Liver (tissue), 9 donors: ENCODE measurements around the gene GATA5. TPM values are rescaled to one million over a fixed set of nuclear protein-coding genes. Genes with fewer than 3 reads are reported as not detected.

Experiments
- DNase-seq: peaks from one replicate; pipeline ENCODE4 v3.0.0-alpha.2; 2017; ENCODE audit warnings: low spot score
- H3K27ac ChIP-seq, 2 donors: one replicate each; pipeline ENCODE4 v1.7.0; 2013; ENCODE audit warnings: inconsistent platforms in 2 of 2, low read length in 2 of 2, control low read depth in 1 of 2, low read depth in 1 of 2, mild to moderate bottlenecking in 1 of 2
- H3K27me3 ChIP-seq, 4 donors: one replicate each; pipeline versions ENCODE4 v1.6.1 to v1.7.0; 2013; ENCODE audit warnings: low read length in 3 of 4, inconsistent platforms in 1 of 4, mild to moderate bottlenecking in 1 of 4, moderate library complexity in 1 of 4; ENCODE audit not compliant: control insufficient read depth in 4 of 4, insufficient read depth in 4 of 4
- H3K36me3 ChIP-seq, 4 donors: one replicate each; pipeline versions ENCODE4 v1.6.1 to v1.7.0; 2013; ENCODE audit warnings: low read length in 3 of 4, mild to moderate bottlenecking in 3 of 4, low read depth in 1 of 4, moderate library complexity in 1 of 4; ENCODE audit not compliant: control insufficient read depth in 4 of 4, insufficient read depth in 3 of 4
- H3K4me1 ChIP-seq, 4 donors: one replicate each; pipeline versions ENCODE4 v1.6.1 to v1.7.0; 2013; ENCODE audit warnings: low read length in 3 of 4, mild to moderate bottlenecking in 3 of 4, moderate library complexity in 1 of 4; ENCODE audit not compliant: control insufficient read depth in 4 of 4, insufficient read depth in 4 of 4
- H3K4me3 ChIP-seq, 3 donors: one replicate each; pipeline versions ENCODE4 v1.6.1 to v1.7.0; 2013; ENCODE audit warnings: low read length in 3 of 3, control low read depth in 1 of 3, low read depth in 1 of 3, mild to moderate bottlenecking in 1 of 3
- H3K9ac ChIP-seq, 2 donors: one replicate each; pipeline ENCODE4 v1.7.0; 2013; ENCODE audit warnings: low read length in 2 of 2, mild to moderate bottlenecking in 2 of 2, moderate library complexity in 2 of 2, control low read depth in 1 of 2, low read depth in 1 of 2
- H3K9me3 ChIP-seq, 4 donors: one replicate each; pipeline versions ENCODE4 v1.6.1 to v1.7.0; 2013; ENCODE audit warnings: low read length in 3 of 4; ENCODE audit not compliant: control insufficient read depth in 4 of 4
- FOXA1 ChIP-seq: IDR thresholded peaks from 2 replicates; pipeline ENCODE4 v1.6.1; 2016; ENCODE audit warnings: antibody characterized with exemption
- FOXA2 ChIP-seq: IDR thresholded peaks from 2 replicates; pipeline ENCODE4 v1.6.1; 2016; ENCODE audit warnings: antibody characterized with exemption
- NR2F2 ChIP-seq: IDR thresholded peaks from 2 replicates; pipeline ENCODE4 v1.6.1; 2016; ENCODE audit warnings: antibody characterized with exemption
- RAD21 ChIP-seq, 2 donors: IDR thresholded peaks; 2 replicates each; pipeline ENCODE4 v1.6.1; 2016; ENCODE audit warnings: antibody characterized with exemption in 2 of 2, mild to moderate bottlenecking in 2 of 2
- RXRA ChIP-seq, 2 donors: IDR thresholded peaks; 2 replicates each; pipeline ENCODE4 v1.6.1; 2017 to 2018; ENCODE audit warnings: antibody characterized with exemption in 2 of 2, mild to moderate bottlenecking in 1 of 2
- SP1 ChIP-seq: IDR thresholded peaks from 2 replicates; pipeline ENCODE4 v1.6.1; 2018; ENCODE audit warnings: antibody characterized with exemption, mild to moderate bottlenecking
- WGBS: extraction: QIAGEN DNeasy Blood & Tissue Kit; methylation state at CpG from one replicate; pipeline ENCODE4 v1.1.7; 2013; 5-methylcytosine and 5-hydroxymethylcytosine counted together
- polyA plus RNA-seq, 2 donors: library from polyadenylated mRNA; stranded (reverse) in 1 of 2; unstranded in 1 of 2; fragments of 200-250 nt in 1 of 2; fragments of >200 nt in 1 of 2; fragmentation: Nextera tagmentation in 1 of 2; extraction: Ambion mirVana in 1 of 2; gene quantifications; one replicate each; pipeline versions ENCODE4 v1.2.1 to v1.2.3, GENCODE V29; 2013 to 2015
- total RNA-seq, 2 donors: library from RNA; depleted of rRNA; stranded (reverse); fragments of >200 nt; gene quantifications; one replicate each; pipeline ENCODE4 v1.2.3, GENCODE V29; 2014
- TF ChIP-seq, protein P1 (sequence below): IDR thresholded peaks from 2 replicates; pipeline ENCODE4 v1.6.1; 2016; ENCODE audit warnings: antibody characterized with exemption
- TF ChIP-seq, protein P2 (sequence below): fragments of 150-350 bp; IDR thresholded peaks from 2 replicates; pipeline ENCODE4 v1.5.1; 2017; ENCODE audit warnings: improper control_type of control experiment, low read depth, low read length; ENCODE audit not compliant: missing input control
- TF ChIP-seq, protein P3 (sequence below): IDR thresholded peaks from 2 replicates; pipeline ENCODE4 v1.6.1; 2016; ENCODE audit warnings: antibody characterized with exemption, mild to moderate bottlenecking
- donor health status: healthy.
- donor health status: healthy.
- donor health status: healthy.
- donor health status: healthy.
- donor health status: healthy.

Gene GATA5
- total and polyA plus RNA-seq, 4 donors: 0.25 to 6.1 (median 0.34) TPM

DNA sequence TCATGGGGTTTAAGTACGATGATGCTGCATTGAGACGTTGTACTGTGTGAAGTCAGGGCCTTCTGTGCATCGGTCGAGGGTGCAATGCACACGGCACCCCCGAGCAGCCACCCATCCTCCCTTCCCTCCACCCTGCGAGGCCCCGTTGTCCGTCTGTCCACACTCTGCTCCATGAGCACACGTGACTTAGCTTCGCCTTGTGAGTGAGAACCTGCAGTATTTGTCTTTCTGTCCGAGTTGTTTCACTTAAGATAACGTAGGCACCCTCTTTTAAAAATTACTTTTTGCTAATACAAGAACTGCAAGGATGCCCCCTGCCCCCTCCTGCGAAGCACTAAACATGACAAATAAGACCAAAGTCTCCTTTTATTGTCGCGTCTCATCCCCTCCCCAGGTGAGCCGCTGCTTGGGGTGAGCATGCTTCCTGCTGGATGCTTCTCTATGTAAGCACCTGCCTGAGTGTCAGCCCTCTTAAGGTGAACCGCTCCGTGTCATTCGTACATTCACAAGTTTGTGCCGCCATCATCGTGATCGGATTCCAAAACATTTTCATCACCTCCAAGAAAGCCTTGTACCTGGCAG, 44.8 kb downstream of the GATA5 start:
- no peak overlapping the region for H3K9ac ChIP-seq
- no peak overlapping the region for H3K4me3 ChIP-seq
- H3K27me3 ChIP-seq: no peaks in the 10 kb centered on the region
- H3K4me1 ChIP-seq: no peaks in the 10 kb centered on the region
- H3K27ac ChIP-seq: no peak overlapping the region
- H3K36me3 ChIP-seq: no peaks in the 10 kb centered on the region
- no peaks in the 10 kb centered on the region for H3K9me3 ChIP-seq
- TF ChIP-seq SP1: no peak
- TF ChIP-seq, protein P1, sequence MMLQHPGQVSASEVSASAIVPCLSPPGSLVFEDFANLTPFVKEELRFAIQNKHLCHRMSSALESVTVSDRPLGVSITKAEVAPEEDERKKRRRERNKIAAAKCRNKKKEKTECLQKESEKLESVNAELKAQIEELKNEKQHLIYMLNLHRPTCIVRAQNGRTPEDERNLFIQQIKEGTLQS: no peak
- no peak for DNase-seq
- 35% methylated on average over 23 of the region's 23 CpGs for WGBS

DNA sequence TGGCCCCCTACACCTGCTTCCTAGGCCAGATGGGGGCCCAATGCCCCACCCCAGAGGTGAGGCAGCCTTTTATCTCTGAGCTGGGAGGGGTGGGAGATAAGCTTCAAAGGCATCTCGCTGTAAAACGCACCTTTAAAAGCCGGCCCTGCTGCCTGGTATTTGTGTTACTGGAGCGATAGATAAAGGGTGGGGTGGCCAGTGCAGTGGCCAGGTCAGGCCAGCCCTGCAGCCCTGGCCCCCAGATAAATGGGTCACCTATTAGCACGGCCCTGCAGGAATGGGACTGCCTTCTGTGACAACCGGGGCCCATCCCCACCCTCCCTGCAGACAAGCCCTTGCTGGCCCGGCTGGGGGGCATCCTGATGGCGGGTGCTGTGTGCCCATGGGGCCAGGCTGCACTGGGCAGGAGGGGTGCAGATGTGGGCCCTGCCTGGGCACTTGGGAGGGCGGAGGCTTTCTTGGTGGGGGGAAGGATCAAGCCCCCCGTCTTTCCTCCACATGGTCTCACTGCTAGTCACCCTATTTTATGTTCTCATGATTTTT, 45.4 kb downstream of the GATA5 start:
- 44% methylated on average over 10 of the region's 10 CpGs for WGBS
- TF ChIP-seq, protein P2, sequence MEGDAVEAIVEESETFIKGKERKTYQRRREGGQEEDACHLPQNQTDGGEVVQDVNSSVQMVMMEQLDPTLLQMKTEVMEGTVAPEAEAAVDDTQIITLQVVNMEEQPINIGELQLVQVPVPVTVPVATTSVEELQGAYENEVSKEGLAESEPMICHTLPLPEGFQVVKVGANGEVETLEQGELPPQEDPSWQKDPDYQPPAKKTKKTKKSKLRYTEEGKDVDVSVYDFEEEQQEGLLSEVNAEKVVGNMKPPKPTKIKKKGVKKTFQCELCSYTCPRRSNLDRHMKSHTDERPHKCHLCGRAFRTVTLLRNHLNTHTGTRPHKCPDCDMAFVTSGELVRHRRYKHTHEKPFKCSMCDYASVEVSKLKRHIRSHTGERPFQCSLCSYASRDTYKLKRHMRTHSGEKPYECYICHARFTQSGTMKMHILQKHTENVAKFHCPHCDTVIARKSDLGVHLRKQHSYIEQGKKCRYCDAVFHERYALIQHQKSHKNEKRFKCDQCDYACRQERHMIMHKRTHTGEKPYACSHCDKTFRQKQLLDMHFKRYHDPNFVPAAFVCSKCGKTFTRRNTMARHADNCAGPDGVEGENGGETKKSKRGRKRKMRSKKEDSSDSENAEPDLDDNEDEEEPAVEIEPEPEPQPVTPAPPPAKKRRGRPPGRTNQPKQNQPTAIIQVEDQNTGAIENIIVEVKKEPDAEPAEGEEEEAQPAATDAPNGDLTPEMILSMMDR: no peak
- TF ChIP-seq, protein P3, sequence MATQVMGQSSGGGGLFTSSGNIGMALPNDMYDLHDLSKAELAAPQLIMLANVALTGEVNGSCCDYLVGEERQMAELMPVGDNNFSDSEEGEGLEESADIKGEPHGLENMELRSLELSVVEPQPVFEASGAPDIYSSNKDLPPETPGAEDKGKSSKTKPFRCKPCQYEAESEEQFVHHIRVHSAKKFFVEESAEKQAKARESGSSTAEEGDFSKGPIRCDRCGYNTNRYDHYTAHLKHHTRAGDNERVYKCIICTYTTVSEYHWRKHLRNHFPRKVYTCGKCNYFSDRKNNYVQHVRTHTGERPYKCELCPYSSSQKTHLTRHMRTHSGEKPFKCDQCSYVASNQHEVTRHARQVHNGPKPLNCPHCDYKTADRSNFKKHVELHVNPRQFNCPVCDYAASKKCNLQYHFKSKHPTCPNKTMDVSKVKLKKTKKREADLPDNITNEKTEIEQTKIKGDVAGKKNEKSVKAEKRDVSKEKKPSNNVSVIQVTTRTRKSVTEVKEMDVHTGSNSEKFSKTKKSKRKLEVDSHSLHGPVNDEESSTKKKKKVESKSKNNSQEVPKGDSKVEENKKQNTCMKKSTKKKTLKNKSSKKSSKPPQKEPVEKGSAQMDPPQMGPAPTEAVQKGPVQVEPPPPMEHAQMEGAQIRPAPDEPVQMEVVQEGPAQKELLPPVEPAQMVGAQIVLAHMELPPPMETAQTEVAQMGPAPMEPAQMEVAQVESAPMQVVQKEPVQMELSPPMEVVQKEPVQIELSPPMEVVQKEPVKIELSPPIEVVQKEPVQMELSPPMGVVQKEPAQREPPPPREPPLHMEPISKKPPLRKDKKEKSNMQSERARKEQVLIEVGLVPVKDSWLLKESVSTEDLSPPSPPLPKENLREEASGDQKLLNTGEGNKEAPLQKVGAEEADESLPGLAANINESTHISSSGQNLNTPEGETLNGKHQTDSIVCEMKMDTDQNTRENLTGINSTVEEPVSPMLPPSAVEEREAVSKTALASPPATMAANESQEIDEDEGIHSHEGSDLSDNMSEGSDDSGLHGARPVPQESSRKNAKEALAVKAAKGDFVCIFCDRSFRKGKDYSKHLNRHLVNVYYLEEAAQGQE: no peak
- TF ChIP-seq NR2F2 (no peak), RAD21 (IDR thresholded peaks at IDR 0.05) (no peak), RXRA (IDR thresholded peaks at IDR 0.05) (no peak), FOXA1 (no peak), FOXA2 (no peak)
- TF ChIP-seq, protein P1: no peak
- H3K36me3 ChIP-seq: no peaks in the 10 kb centered on the region
- no peaks in the 10 kb centered on the region for H3K9me3 ChIP-seq
- H3K27ac ChIP-seq: no peak overlapping the region
- no peak for DNase-seq
- H3K4me1 ChIP-seq: no peaks in the 10 kb centered on the region
- no peaks in the 10 kb centered on the region for H3K27me3 ChIP-seq
- no peak overlapping the region for H3K9ac ChIP-seq
- no peak overlapping the region for H3K4me3 ChIP-seq
